Liver (tissue), 3 donors: ENCODE results near the gene PLA2G4B.

Experiments
- CTCF ChIP-seq: fragments of 150-350 bp; IDR thresholded peaks from 2 replicates; pipeline ENCODE4 v1.5.1; 2017; ENCODE audit warnings: improper control_type of control experiment, low read depth, low read length; ENCODE audit not compliant: missing input control
- RAD21 ChIP-seq, 2 donors: IDR thresholded peaks; 2 replicates each; pipeline ENCODE4 v1.6.1; 2016; ENCODE audit warnings: antibody characterized with exemption in 2 of 2, mild to moderate bottlenecking in 2 of 2
- SP1 ChIP-seq: IDR thresholded peaks from 2 replicates; pipeline ENCODE4 v1.6.1; 2018; ENCODE audit warnings: antibody characterized with exemption, mild to moderate bottlenecking
- donor health status: healthy.
- donor health status: healthy.

- TF ChIP-seq SP1 = no peak
- no peak for TF ChIP-seq RAD21 (IDR thresholded peaks at IDR 0.05)
- no peak for TF ChIP-seq CTCF
These were observed 32.1 kb upstream of the PLA2G4B start for GRCh38 chr15:41806291-41807181.
